Measurements from ENCODE around the gene ASRGL1. TPM values are rescaled to one million over a fixed set of nuclear protein-coding genes. Genes with fewer than 3 reads are reported as not detected.
A peak's percentile ranks its signal among the peaks of the same experiment; 100 is the strongest.

ASRGL1 gene
- total and polyA plus RNA-seq, 4 donors: 3.7 to 15.2 (median 8.1) TPM

GRCh38 chr11:62393061-62393611 is 55.9 kb downstream of the ASRGL1 start:
- TF ChIP-seq RAD21 (IDR thresholded peaks at IDR 0.05) (peak in 1 of 2 donors; percentile 46), HNF4A (conservative IDR thresholded peaks at IDR 0.05) (no peak)
- H3K27ac ChIP-seq (ENCODE audit: low read depth in 1 of 2, low read length in 2 of 2): no peak overlapping the region
- DNase-seq (ENCODE audit: low spot score): no peak
- H3K36me3 ChIP-seq (ENCODE audit: control insufficient read depth in 4 of 4, insufficient read depth in 3 of 4, low read depth in 1 of 4, low read length in 3 of 4): no peaks in the 10 kb centered on the region
- H3K27me3 ChIP-seq (ENCODE audit: control insufficient read depth in 4 of 4, insufficient read depth in 4 of 4, low read length in 3 of 4): no peaks in the 10 kb centered on the region
- no peaks in the 10 kb centered on the region for H3K9me3 ChIP-seq (ENCODE audit: control insufficient read depth in 4 of 4, low read length in 3 of 4)
- 52% methylated on average over 12 of the region's 12 CpGs for WGBS
- H3K4me3 ChIP-seq (ENCODE audit: low read depth in 1 of 3, low read length in 3 of 3): no peak overlapping the region
- peaks cover 3 to 16% (median 10%) of the 10 kb centered on the region in 4 donors for H3K4me1 ChIP-seq (ENCODE audit: control insufficient read depth in 4 of 4, insufficient read depth in 4 of 4, low read length in 3 of 4)
- H3K9ac ChIP-seq (ENCODE audit: low read depth in 1 of 2, low read length in 2 of 2): no peak overlapping the region

DNA sequence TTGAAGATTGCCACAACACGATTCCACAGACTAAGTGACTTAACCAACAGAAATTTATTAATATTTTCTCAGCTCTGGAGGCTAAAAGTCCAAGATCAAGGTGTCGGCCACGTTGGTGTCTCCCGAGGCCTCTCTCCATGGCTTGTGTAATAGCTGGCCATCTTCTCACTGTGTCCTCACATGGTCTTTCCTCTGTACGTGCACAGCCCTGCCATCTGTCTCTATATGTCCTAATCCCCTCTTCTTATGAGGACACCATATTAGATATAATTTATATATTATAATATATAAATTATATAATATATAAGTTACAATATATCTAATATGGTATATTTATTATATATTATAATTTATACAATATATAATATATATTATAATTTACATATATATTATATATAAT is 56.5 kb downstream of the ASRGL1 start:
- Histone ChIP-seq H3K9ac (ENCODE audit: low read depth in 1 of 2, low read length in 2 of 2) (no peak overlapping the region), H3K9me3 (ENCODE audit: control insufficient read depth in 4 of 4, low read length in 3 of 4) (no peaks in the 10 kb centered on the region), H3K4me3 (ENCODE audit: low read depth in 1 of 3, low read length in 3 of 3) (no peak overlapping the region), H3K27ac (ENCODE audit: low read depth in 1 of 2, low read length in 2 of 2) (no peak overlapping the region), H3K4me1 (ENCODE audit: control insufficient read depth in 4 of 4, insufficient read depth in 4 of 4, low read length in 3 of 4) (peaks cover 6 to 22% (median 13%) of the 10 kb centered on the region in 4 donors), H3K27me3 (ENCODE audit: control insufficient read depth in 4 of 4, insufficient read depth in 4 of 4, low read length in 3 of 4) (no peaks in the 10 kb centered on the region), H3K36me3 (ENCODE audit: control insufficient read depth in 4 of 4, insufficient read depth in 3 of 4, low read depth in 1 of 4, low read length in 3 of 4) (no peaks in the 10 kb centered on the region)
- DNase-seq (ENCODE audit: low spot score): no peak
- WGBS: 67% methylated on average over 5 of the region's 5 CpGs
- no peak for TF ChIP-seq FOXA2 (IDR thresholded peaks at IDR 0.05)
- TF ChIP-seq HNF4G (IDR thresholded peaks at IDR 0.05): no peak
- TF ChIP-seq HNF4A (conservative IDR thresholded peaks at IDR 0.05): no peak

DNA sequence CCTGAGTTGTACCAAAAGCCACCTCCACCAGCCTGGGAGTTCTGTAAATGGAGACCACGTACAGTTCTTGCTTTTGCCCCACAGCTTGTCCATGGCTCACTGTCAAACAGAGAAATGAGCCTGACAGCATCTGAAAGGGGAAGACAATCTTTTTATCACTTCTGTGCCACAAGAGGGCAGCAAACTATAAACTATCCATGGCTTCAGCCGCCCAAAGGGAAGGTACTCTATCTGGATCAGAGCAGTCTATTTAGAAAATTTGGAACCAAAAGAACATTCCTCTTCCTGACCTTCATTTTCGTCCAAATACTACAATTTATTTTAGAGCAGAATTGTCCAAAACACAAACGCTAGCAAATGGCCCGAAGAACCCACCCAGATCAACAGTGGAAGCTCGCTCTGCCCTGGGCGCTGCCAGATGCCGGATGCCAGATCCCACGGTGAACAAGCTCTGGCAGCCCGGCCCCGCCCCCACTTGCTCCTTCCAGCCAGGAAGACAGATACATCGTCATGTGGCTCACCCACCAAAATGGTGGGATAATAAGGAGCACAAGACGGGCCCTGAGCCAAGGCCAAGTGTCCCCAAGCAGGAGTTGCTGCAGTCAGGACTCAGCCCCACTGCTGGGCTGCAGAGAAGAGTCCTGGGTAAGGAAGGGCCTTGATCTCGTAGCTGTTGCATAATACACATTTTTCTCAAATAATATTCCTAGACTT is 57.7 kb downstream of the ASRGL1 start:
- H3K9me3 ChIP-seq (ENCODE audit: control insufficient read depth in 4 of 4, low read length in 3 of 4): no peaks in the 10 kb centered on the region
- peak overlapping the region in 2 of 3 donors; percentile 21 to 35 for H3K4me3 ChIP-seq (ENCODE audit: low read depth in 1 of 3, low read length in 3 of 3)
- H3K9ac ChIP-seq (ENCODE audit: low read depth in 1 of 2, low read length in 2 of 2): peak overlapping the region in 1 of 2 donors; percentile 5
- H3K4me1 ChIP-seq (ENCODE audit: control insufficient read depth in 4 of 4, insufficient read depth in 4 of 4, low read length in 3 of 4): peaks cover 6 to 26% (median 13%) of the 10 kb centered on the region in 4 donors
- H3K27ac ChIP-seq (ENCODE audit: low read depth in 1 of 2, low read length in 2 of 2): peak overlapping the region in 1 of 2 donors; percentile 6
- H3K36me3 ChIP-seq (ENCODE audit: control insufficient read depth in 4 of 4, insufficient read depth in 3 of 4, low read depth in 1 of 4, low read length in 3 of 4): no peaks in the 10 kb centered on the region
- H3K27me3 ChIP-seq (ENCODE audit: control insufficient read depth in 4 of 4, insufficient read depth in 4 of 4, low read length in 3 of 4): no peaks in the 10 kb centered on the region
- 11% methylated on average over 14 of the region's 14 CpGs for WGBS
- peak; percentile 47 for TF ChIP-seq SP1 (IDR thresholded peaks at IDR 0.05)
- no peak for TF ChIP-seq ZBTB33 (IDR thresholded peaks at IDR 0.05)
- TF ChIP-seq GABPA (IDR thresholded peaks at IDR 0.05 in 1 of 2, conservative IDR thresholded peaks at IDR 0.05 in 1 of 2): no peak
- TF ChIP-seq NR2F2 (IDR thresholded peaks at IDR 0.05): peak; percentile 40
- no peak for TF ChIP-seq RXRA (IDR thresholded peaks at IDR 0.05)
- no peak for TF ChIP-seq YY1 (IDR thresholded peaks at IDR 0.05)
- TF ChIP-seq, protein P1, sequence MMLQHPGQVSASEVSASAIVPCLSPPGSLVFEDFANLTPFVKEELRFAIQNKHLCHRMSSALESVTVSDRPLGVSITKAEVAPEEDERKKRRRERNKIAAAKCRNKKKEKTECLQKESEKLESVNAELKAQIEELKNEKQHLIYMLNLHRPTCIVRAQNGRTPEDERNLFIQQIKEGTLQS (IDR thresholded peaks at IDR 0.05): no peak
- no peak for TF ChIP-seq FOXA2 (IDR thresholded peaks at IDR 0.05)
- TF ChIP-seq EGR1 (IDR thresholded peaks at IDR 0.05; ENCODE audit: low read depth in 2 of 2): no peak
- TF ChIP-seq JUND (IDR thresholded peaks at IDR 0.05): no peak
- TF ChIP-seq, protein P2, sequence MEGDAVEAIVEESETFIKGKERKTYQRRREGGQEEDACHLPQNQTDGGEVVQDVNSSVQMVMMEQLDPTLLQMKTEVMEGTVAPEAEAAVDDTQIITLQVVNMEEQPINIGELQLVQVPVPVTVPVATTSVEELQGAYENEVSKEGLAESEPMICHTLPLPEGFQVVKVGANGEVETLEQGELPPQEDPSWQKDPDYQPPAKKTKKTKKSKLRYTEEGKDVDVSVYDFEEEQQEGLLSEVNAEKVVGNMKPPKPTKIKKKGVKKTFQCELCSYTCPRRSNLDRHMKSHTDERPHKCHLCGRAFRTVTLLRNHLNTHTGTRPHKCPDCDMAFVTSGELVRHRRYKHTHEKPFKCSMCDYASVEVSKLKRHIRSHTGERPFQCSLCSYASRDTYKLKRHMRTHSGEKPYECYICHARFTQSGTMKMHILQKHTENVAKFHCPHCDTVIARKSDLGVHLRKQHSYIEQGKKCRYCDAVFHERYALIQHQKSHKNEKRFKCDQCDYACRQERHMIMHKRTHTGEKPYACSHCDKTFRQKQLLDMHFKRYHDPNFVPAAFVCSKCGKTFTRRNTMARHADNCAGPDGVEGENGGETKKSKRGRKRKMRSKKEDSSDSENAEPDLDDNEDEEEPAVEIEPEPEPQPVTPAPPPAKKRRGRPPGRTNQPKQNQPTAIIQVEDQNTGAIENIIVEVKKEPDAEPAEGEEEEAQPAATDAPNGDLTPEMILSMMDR (IDR thresholded peaks at IDR 0.05; ENCODE audit: low read depth, low read length, missing input control): peak; percentile 72
- TF ChIP-seq RAD21 (IDR thresholded peaks at IDR 0.05): peak; percentile 93 to 95
- TF ChIP-seq, protein P3, sequence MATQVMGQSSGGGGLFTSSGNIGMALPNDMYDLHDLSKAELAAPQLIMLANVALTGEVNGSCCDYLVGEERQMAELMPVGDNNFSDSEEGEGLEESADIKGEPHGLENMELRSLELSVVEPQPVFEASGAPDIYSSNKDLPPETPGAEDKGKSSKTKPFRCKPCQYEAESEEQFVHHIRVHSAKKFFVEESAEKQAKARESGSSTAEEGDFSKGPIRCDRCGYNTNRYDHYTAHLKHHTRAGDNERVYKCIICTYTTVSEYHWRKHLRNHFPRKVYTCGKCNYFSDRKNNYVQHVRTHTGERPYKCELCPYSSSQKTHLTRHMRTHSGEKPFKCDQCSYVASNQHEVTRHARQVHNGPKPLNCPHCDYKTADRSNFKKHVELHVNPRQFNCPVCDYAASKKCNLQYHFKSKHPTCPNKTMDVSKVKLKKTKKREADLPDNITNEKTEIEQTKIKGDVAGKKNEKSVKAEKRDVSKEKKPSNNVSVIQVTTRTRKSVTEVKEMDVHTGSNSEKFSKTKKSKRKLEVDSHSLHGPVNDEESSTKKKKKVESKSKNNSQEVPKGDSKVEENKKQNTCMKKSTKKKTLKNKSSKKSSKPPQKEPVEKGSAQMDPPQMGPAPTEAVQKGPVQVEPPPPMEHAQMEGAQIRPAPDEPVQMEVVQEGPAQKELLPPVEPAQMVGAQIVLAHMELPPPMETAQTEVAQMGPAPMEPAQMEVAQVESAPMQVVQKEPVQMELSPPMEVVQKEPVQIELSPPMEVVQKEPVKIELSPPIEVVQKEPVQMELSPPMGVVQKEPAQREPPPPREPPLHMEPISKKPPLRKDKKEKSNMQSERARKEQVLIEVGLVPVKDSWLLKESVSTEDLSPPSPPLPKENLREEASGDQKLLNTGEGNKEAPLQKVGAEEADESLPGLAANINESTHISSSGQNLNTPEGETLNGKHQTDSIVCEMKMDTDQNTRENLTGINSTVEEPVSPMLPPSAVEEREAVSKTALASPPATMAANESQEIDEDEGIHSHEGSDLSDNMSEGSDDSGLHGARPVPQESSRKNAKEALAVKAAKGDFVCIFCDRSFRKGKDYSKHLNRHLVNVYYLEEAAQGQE (IDR thresholded peaks at IDR 0.05): no peak
- no peak for TF ChIP-seq TAF1 (conservative IDR thresholded peaks at IDR 0.05)
- TF ChIP-seq, protein P4, sequence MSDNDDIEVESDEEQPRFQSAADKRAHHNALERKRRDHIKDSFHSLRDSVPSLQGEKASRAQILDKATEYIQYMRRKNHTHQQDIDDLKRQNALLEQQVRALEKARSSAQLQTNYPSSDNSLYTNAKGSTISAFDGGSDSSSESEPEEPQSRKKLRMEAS (IDR thresholded peaks at IDR 0.05): no peak
- TF ChIP-seq HNF4A (conservative IDR thresholded peaks at IDR 0.05): peak in 1 of 2 donors; percentile 4
- no peak for TF ChIP-seq HNF4G (IDR thresholded peaks at IDR 0.05)
- TF ChIP-seq FOXA1 (IDR thresholded peaks at IDR 0.05): no peak
- peak; percentile 52 for DNase-seq (ENCODE audit: low spot score)
